Left ventricle myocardium inferior (tissue), 1 donor: ENCODE results near the gene SULF2. TPM values are rescaled to one million over a fixed set of nuclear protein-coding genes. Genes with fewer than 3 reads are reported as not detected.

Source experiments
- DNase-seq: peaks from one replicate; pipeline ENCODE4 v3.0.0-alpha.2; 2020
- H3K27ac ChIP-seq: fragments of 200-600 bp; replicated peaks from 2 replicates; pipeline ENCODE4 v1.8.0; 2021
- H3K27me3 ChIP-seq: fragments of 200-600 bp; 2 replicates; pipeline ENCODE4 v1.8.0; 2021; ENCODE audit warnings: low read depth
- H3K36me3 ChIP-seq: fragments of 200-600 bp; 2 replicates; pipeline ENCODE4 v1.8.0; 2021
- H3K4me1 ChIP-seq: fragments of 200-600 bp; 2 replicates; pipeline ENCODE4 v1.8.0; 2021
- H3K4me3 ChIP-seq: fragments of 200-600 bp; 2 replicates; pipeline ENCODE4 v1.8.0; 2021; ENCODE audit warnings: mild to moderate bottlenecking, moderate library complexity
- H3K9me3 ChIP-seq: fragments of 200-600 bp; replicated peaks from 2 replicates; pipeline ENCODE4 v1.8.0; 2021
- intact Hi-C: fragments of 100-400 bp; cut with micrococcal nuclease; formaldehyde crosslinking; loops from one replicate; pipeline ENCODE4 v1.11.0; 2022
- total RNA-seq: library from RNA; stranded (reverse); fragmentation: NEBNext Ultra II Directional; extraction: Animal tissue kit (Norgen Biotek cat#: 25700); gene quantifications from one replicate; pipeline ENCODE4 v1.2.1, GENCODE V29; 2021
- TF ChIP-seq, protein P1 (sequence below): fragments of 200-600 bp; IDR thresholded peaks from 2 replicates; pipeline ENCODE4 v1.8.0; 2021; ENCODE audit warnings: antibody characterized with exemption, mild to moderate bottlenecking, borderline replicate concordance
- donor health status: DM: no; HTN: yes; CAD: no; lungs with severe emphysema.

SULF2 gene
- total RNA-seq, 1 donor from 2014 or later, result 40.7 TPM

DNA sequence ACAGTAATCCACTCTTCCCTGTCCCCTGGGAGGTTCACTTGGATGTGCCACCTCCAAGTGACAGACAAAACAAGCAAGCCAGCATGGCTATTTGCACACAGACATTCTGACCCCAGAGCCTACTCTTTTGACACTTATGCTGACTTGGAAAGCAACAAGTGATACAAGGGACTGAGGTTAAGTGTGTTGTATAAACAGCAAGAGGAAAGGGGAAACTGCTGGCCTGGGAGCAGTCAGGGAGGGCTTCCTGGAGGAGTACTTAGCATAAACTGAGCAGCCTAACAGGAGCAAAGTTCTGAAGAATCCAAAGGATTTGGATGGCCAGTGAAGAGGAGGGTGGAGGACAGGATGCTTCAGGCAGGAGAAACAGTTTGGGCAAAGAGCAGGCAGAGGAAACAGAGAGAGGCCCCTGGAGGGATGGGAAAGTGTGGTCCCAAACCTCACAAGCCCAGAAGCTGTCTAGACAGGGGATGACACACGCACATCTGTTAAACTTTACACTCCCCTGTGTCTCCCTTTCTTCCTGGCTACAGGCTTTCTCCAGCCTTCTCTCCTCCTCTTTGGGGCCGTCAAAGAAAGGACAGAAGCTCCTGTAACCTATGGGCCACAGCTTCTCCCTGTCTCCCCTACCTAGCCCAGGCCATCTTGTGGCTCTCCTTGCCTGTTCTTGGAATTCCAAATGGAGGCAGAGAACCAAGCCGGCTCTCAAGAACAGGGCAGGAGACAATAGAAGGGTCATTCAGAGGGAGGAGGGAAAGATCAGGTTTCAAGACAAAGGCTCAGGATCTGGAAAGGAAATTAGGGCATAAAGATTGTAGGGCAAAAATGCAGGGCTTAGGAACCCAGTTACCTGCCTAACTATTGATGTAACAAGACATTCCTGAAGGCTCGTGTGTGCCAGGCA lies 19.3 kb downstream of the SULF2 start:
- intact Hi-C loops, result no loop called here
- H3K36me3 ChIP-seq, result peaks cover 7% of the 10 kb centered on the region
- no peak overlapping the region for H3K4me3 ChIP-seq
- H3K4me1 ChIP-seq, result peaks cover 43% of the 10 kb centered on the region
- H3K9me3 ChIP-seq, result peaks cover 8% of the 10 kb centered on the region
- peaks cover 42% of the 10 kb centered on the region for H3K27me3 ChIP-seq
- peak overlapping the region; percentile 47 for H3K27ac ChIP-seq
- DNase-seq, result no peak
- TF ChIP-seq, protein P1, sequence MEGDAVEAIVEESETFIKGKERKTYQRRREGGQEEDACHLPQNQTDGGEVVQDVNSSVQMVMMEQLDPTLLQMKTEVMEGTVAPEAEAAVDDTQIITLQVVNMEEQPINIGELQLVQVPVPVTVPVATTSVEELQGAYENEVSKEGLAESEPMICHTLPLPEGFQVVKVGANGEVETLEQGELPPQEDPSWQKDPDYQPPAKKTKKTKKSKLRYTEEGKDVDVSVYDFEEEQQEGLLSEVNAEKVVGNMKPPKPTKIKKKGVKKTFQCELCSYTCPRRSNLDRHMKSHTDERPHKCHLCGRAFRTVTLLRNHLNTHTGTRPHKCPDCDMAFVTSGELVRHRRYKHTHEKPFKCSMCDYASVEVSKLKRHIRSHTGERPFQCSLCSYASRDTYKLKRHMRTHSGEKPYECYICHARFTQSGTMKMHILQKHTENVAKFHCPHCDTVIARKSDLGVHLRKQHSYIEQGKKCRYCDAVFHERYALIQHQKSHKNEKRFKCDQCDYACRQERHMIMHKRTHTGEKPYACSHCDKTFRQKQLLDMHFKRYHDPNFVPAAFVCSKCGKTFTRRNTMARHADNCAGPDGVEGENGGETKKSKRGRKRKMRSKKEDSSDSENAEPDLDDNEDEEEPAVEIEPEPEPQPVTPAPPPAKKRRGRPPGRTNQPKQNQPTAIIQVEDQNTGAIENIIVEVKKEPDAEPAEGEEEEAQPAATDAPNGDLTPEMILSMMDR, result no peak

DNA sequence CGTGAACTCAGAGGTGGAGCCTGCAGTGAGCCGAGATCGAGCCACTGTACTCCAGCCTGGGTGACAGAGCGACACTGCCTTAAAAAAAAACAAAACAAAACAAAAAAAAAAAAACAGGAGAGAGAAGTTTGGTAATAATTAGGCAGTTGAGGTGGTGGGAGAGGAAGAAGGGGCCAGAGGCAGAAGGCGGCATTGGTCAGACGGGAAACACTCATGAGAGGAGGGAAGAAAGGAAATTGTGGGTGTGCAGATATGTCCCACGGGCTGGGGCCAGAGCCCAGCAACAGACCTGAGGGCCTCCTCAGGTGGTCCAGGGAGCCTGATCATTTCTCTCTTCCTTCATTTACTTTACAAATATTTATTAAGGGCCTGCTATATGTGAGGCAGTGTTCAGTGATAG lies 20.0 kb downstream of the SULF2 start:
- Histone ChIP-seq H3K27ac (peak overlapping the region; percentile 47), H3K27me3 (peaks cover 49% of the 10 kb centered on the region), H3K4me3 (no peak overlapping the region), H3K4me1 (peaks cover 38% of the 10 kb centered on the region), H3K36me3 (peaks cover under 1% of the 10 kb centered on the region), H3K9me3 (peaks cover under 1% of the 10 kb centered on the region)
- TF ChIP-seq, protein P1, result no peak
- DNase-seq, result no peak
- intact Hi-C loops, result no loop called here

DNA sequence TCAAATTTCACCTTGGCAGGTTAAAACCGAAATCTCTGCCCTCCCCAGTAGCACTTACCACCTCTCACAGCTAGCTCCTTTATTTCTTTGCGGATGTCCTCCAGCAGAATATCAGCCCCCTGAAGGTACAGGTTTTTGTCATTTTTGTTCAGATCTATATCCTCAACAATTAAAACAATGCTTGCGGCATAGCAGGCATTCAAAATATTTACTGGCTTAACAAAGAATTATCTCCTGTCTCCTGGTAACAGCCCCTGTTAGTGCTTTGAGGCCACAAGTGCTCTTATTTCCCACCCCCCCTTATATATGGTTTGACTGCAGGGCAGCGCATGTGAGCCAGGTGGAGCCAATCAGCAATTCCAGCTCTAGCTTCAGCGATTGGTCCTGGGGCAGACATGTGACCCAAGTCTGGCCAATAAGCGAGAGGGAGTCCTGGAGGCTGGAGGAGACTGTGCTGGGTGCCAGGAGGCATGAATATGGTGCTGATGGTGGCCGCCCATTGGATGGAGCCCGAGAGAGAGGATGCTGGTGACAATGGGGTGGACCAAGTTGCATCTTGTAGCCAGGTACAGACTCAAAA lies 21.0 kb downstream of the SULF2 start:
- peaks cover 37% of the 10 kb centered on the region for H3K4me1 ChIP-seq
- intact Hi-C loops, result no loop called here

DNA sequence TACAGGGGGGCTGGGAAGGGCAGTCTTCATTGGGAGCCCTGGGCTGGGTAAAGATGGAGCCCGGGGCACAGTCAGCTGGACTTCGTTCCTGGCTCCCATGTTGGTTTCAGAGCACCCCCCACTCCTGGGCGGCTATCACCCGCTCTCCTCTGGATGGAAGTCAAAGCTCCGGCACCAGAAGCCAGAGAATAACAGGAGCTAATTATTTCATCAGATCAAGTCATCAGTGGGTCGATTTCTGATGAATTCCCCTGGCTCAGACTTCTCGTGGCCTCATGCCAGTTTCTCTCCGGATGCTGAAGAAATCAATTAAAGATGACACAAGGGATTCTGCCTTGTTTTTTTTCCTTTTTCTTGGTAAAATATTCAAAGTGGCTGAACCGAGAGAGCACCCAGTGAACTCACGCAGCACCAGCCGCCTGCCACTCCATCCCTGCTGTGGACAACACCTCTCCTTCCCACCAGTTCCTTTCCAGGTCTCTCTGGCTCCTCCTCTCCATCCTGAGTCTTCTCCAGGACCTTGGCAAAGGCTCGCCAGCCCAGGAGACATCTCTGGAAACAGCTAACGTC lies 22.5 kb downstream of the SULF2 start:
- Histone ChIP-seq H3K27me3 (peaks cover 65% of the 10 kb centered on the region), H3K4me3 (no peak overlapping the region), H3K27ac (no peak overlapping the region), H3K4me1 (peaks cover 31% of the 10 kb centered on the region), H3K9me3 (no peaks in the 10 kb centered on the region), H3K36me3 (no peaks in the 10 kb centered on the region)
- TF ChIP-seq, protein P1, result no peak
- intact Hi-C loops, result no loop called here
- no peak for DNase-seq

More for the DNA sequence above, 21.0 kb downstream of the SULF2 start:
- Histone ChIP-seq H3K36me3 (no peaks in the 10 kb centered on the region), H3K27me3 (peaks cover 59% of the 10 kb centered on the region), H3K27ac (no peak overlapping the region), H3K9me3 (no peaks in the 10 kb centered on the region), H3K4me3 (no peak overlapping the region)
- no peak for DNase-seq
- TF ChIP-seq, protein P1, result no peak

DNA sequence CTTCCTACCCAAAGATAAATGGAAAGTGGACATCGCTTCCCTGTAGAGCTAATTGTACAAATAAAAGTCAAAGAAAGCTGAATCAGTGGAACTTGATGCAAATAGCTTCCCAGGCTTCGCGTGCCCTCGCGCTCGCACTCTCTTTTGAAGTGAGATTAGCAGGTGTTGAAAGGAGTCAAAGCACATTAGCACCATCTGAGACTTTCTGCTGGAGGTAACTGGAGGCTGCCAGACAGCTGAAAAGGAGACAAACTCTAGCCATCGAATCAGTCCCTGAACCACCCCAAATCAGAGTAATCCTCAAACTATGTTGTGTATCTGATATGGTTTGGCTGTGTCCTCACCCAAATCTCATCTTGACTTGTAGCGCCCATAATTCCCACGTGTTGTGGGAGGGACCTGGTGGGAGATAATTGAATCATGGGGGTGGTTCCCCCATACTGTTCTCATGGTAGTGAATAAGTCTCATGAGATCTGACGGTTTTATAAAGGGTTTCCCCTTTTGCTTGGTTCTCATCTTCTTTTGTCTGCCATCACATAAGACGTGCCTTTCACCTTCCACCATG lies 23.7 kb downstream of the SULF2 start:
- Histone ChIP-seq H3K9me3 (no peaks in the 10 kb centered on the region), H3K27me3 (peaks cover 65% of the 10 kb centered on the region), H3K27ac (no peak overlapping the region), H3K4me1 (peaks cover 31% of the 10 kb centered on the region), H3K36me3 (peaks cover 7% of the 10 kb centered on the region), H3K4me3 (no peak overlapping the region)
- DNase-seq, result no peak
- TF ChIP-seq, protein P1, result no peak
- intact Hi-C loops, result no loop called here
